Pancreas (tissue), 10 donors: ENCODE measurements around the gene HMCN1. TPM values are rescaled to one million over a fixed set of nuclear protein-coding genes. Genes with fewer than 3 reads are reported as not detected.

Experiments used
- ATAC-seq, 4 donors: fragments of 200-7000 bp; cut with Tn5 transposase; one replicate each; pipeline versions ENCODE4 v1.8.0 to v1.9.1; 2020; ENCODE audit warnings: mild to moderate bottlenecking in 4 of 4, moderate library complexity in 4 of 4
- DNase-seq, 6 donors: peaks; one replicate each; pipeline ENCODE4 v3.0.0-alpha.2; 2020
- FAIRE-seq: peaks from 2 replicates; lab custom pipeline; 2012; peaks lifted over from hg19 to GRCh38; lab: Jason Lieb, UNC
- H3K27ac ChIP-seq, 4 donors: fragments of 200-600 bp; sonication (generic); 1 replicate in 3 of 4; 2 replicates in 1 of 4; pipeline versions ENCODE4 v1.5.0 to v1.8.0; 2020
- H3K27me3 ChIP-seq, 4 donors: fragments of 200-600 bp; one replicate each; pipeline ENCODE4 v1.8.0; 2021
- H3K36me3 ChIP-seq, 3 donors: fragments of 200-600 bp; sonication (generic) in 1 of 3; one replicate each; pipeline versions ENCODE4 v1.5.0 to v1.8.0; 2020 to 2021
- H3K4me1 ChIP-seq, 3 donors: fragments of 200-600 bp; one replicate each; pipeline ENCODE4 v1.8.0; 2021
- H3K4me3 ChIP-seq, 4 donors: fragments of 200-600 bp; sonication (generic) in 2 of 4; one replicate each; pipeline versions ENCODE4 v1.5.0 to v1.8.0; 2020 to 2021
- H3K9me3 ChIP-seq, 4 donors: fragments of 200-600 bp; one replicate each; pipeline ENCODE4 v1.8.0; 2021
- WGBS, 2 donors: extraction: QIAGEN DNeasy Blood & Tissue Kit; methylation state at CpG; one replicate each; pipeline ENCODE4 v1.1.7; 2013; 5-methylcytosine and 5-hydroxymethylcytosine counted together
- intact Hi-C, 3 donors: fragments of 100-400 bp; cut with DNase I; formaldehyde crosslinking; loops; one replicate each; pipeline versions ENCODE4 v1.11.1 to v1.14.2; 2022
- polyA plus RNA-seq, 2 donors: library from polyadenylated mRNA; stranded (reverse); fragments of 200-250 nt; gene quantifications; one replicate each; pipeline ENCODE4 v1.2.3, GENCODE V29; 2013
- total RNA-seq, 6 donors: library from RNA; stranded (reverse); fragmentation: NEBNext Ultra II Directional in 4 of 6; extraction: Animal tissue kit (Norgen Biotek cat#: 25700) in 4 of 6; gene quantifications; one replicate each; pipeline versions ENCODE4 v1.2.1 to v1.2.4, GENCODE V29; 2021 to 2023
- TF ChIP-seq, protein P1 (sequence below), 4 donors: fragments of 200-600 bp; sonication (generic) in 3 of 4; IDR thresholded peaks; one replicate each; pipeline versions ENCODE4 v1.5.0 to v1.8.0; 2021; ENCODE audit warnings: antibody characterized with exemption in 4 of 4
- donor health status: healthy with polysubstance abuse.
- donor health status: DM: no; HTN: no; CAD: no; lungs with moderate emphysema.
- donor health status: DM: no; HTN: no; CAD: no.
- donor health status: control.
- donor health status: control.
- donor health status: Bipolar disorder and iron deficiency.
- donor health status: DM: yes; HTN: yes; CAD: no.
- donor health status: DM: no; HTN: no; CAD: no.
- donor health status: DM: no; HTN: no; CAD: no.
- donor health status: DM: yes; HTN: yes; CAD: no.

HMCN1 gene
- total and polyA plus RNA-seq, 8 donors, result 0.19 to 4.8 (median 0.60) TPM

DNA sequence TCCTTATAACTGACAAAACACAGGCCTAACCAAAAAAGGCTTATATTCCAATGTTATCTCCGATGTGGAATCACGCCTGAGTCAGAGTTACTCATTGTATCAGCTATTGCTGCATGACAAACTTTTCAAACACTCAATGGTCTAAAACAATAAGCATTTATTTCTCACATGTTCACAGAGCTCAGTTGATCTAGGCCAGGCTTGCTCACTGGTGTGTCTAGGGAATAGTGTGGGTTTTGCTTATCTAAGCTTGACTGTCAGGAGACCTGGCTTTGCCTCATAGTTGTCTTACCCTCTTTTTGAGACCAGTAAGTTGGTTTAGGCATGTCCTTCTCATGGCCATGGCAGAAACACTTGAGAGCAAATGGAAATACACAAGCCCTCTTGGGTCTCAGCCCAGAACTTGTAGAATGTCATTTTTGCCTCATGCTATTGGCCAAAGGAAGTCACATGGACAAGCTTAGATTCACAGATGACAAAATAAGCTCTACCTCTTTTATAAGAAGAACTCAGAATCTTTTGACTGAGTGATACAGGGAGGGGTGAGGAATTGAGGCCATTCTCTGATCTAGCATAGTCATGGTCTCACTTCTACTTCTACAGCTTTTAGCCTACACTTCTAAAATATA is 130.8 kb downstream of the HMCN1 start:
- Histone ChIP-seq H3K4me1 (no peaks in the 10 kb centered on the region), H3K36me3 (no peaks in the 10 kb centered on the region), H3K4me3 (no peak overlapping the region), H3K27me3 (no peaks in the 10 kb centered on the region), H3K9me3 (no peaks in the 10 kb centered on the region), H3K27ac (no peak overlapping the region)
- FAIRE-seq, result no peak
- no peak for ATAC-seq
- 86 to 88% methylated on average over 2 of the region's 2 CpGs for WGBS, 2 donors
- no peak for DNase-seq
- TF ChIP-seq, protein P1, sequence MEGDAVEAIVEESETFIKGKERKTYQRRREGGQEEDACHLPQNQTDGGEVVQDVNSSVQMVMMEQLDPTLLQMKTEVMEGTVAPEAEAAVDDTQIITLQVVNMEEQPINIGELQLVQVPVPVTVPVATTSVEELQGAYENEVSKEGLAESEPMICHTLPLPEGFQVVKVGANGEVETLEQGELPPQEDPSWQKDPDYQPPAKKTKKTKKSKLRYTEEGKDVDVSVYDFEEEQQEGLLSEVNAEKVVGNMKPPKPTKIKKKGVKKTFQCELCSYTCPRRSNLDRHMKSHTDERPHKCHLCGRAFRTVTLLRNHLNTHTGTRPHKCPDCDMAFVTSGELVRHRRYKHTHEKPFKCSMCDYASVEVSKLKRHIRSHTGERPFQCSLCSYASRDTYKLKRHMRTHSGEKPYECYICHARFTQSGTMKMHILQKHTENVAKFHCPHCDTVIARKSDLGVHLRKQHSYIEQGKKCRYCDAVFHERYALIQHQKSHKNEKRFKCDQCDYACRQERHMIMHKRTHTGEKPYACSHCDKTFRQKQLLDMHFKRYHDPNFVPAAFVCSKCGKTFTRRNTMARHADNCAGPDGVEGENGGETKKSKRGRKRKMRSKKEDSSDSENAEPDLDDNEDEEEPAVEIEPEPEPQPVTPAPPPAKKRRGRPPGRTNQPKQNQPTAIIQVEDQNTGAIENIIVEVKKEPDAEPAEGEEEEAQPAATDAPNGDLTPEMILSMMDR (IDR thresholded peaks at IDR 0.05), result no peak
- intact Hi-C loops, result no loop called here

DNA sequence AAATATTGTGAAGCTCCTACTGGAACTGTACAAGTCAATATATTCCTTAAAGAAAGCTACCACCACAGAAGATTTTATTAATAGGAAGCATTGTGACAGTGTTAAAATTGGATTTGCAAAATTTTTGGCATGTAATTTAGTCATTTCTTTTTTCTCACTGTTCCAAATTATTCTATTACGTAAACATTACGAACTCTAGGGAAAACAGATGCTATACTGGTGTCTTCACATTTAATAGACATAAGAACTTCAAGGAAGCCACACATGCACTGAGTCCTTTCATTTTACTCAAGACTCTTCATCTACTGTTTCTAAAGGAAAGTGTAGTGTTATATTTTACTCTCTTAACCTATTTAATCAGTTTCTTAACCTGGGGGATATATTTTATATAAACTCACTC is 135.4 kb downstream of the HMCN1 start:
- Histone ChIP-seq H3K4me1 (no peaks in the 10 kb centered on the region), H3K4me3 (no peak overlapping the region), H3K9me3 (no peaks in the 10 kb centered on the region), H3K36me3 (no peaks in the 10 kb centered on the region), H3K27ac (no peak overlapping the region), H3K27me3 (no peaks in the 10 kb centered on the region)
- WGBS, 2 donors, result 75 to 85% methylated on average over 2 of the region's 2 CpGs
- DNase-seq (no peak), ATAC-seq (no peak), FAIRE-seq (no peak)
- TF ChIP-seq, protein P1 (IDR thresholded peaks at IDR 0.05), result no peak
- intact Hi-C loops, result no loop called here

DNA sequence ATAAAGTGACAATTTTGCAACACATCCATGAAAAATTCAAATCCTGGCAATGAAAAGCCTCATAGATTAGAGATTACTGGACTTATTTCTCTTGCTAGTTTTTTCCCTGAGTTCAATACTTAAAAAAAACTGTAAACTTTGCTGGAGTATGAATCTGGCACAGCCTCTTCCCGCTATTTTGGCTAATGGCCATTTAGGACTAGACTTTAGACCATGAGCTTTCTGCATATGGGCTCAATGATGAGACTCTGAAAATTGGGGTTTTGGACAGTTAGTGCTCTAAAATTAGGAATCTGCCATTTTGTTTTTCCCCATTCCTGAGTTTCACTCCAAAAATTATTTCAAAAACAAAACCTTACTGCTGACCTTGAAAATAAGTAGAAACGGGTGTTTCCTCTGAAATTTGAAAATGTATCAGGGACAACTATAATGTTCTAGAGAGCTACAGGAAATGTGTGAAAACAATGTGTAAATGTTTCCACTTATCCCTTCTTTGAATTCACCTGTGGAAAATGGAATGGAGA is 137.5 kb downstream of the HMCN1 start:
- Histone ChIP-seq H3K4me1 (no peaks in the 10 kb centered on the region), H3K9me3 (no peaks in the 10 kb centered on the region), H3K4me3 (no peak overlapping the region), H3K36me3 (no peaks in the 10 kb centered on the region), H3K27me3 (no peaks in the 10 kb centered on the region), H3K27ac (no peak overlapping the region)
- TF ChIP-seq, protein P1 (IDR thresholded peaks at IDR 0.05), result no peak
- no peak for ATAC-seq
- WGBS, 2 donors, result 40 to 42% methylated on average over 2 of the region's 2 CpGs
- intact Hi-C loops, result no loop called here
- FAIRE-seq, result no peak
- no peak for DNase-seq

DNA sequence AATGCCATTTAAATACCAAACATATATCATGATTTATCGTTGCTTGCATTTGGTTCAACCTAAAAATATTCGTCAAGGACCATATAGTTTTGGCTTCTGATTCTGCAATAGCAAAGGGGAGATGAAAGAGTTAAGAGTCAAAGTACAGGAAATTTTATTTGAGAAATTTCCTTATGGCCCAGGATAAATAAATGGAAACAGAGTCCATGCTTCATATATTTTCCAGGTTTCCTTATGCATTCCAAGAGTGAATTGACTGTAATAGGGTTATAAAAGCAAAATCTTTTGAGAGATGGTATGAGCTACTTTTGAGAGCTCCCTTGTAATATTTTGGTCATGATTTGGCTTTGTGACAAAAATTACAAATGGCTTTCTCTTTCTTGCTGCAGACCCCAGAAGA is 140.1 kb downstream of the HMCN1 start:
- Histone ChIP-seq H3K4me3 (no peak overlapping the region), H3K27me3 (no peaks in the 10 kb centered on the region), H3K9me3 (no peaks in the 10 kb centered on the region), H3K27ac (no peak overlapping the region), H3K4me1 (no peaks in the 10 kb centered on the region), H3K36me3 (no peaks in the 10 kb centered on the region)
- DNase-seq (no peak), ATAC-seq (no peak), FAIRE-seq (no peak)
- WGBS, 2 donors, result 84 to 97% methylated on average over 2 of the region's 2 CpGs
- TF ChIP-seq, protein P1 (IDR thresholded peaks at IDR 0.05), result no peak
- intact Hi-C loops, result no loop called here

DNA sequence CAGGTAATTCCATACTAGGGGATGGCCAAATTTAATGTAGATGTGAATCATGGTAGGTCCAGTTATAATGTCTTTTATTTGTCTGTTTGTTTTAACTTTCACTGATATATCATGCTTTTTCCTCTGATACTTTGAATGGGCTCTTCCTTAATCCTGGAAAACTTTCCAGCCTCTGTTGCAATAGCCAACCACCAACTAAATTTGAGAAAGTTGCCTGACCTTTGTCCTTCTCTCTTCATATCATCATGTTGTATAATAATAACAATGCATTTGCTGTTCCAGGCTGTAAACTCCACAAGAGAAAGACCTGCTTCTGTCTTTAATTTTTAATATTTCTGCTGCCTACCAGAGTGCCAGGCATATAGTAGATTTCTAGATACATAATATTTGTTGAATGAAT is 146.1 kb downstream of the HMCN1 start:
- no peak for ATAC-seq

More for the DNA sequence above, 146.1 kb downstream of the HMCN1 start:
- FAIRE-seq (no peak), DNase-seq (no peak)
- Histone ChIP-seq H3K27me3 (no peaks in the 10 kb centered on the region), H3K9me3 (no peaks in the 10 kb centered on the region), H3K36me3 (no peaks in the 10 kb centered on the region), H3K4me3 (no peak overlapping the region), H3K27ac (no peak overlapping the region), H3K4me1 (no peaks in the 10 kb centered on the region)
- intact Hi-C loops, result no loop called here
- TF ChIP-seq, protein P1 (IDR thresholded peaks at IDR 0.05), result no peak
